A549 (cell line): ENCODE data around the gene ZNF24. TPM values are rescaled to one million over a fixed set of nuclear protein-coding genes. Genes with fewer than 3 reads are reported as not detected.

Experiments
- ATAC-seq, 2 experiments: fragments of 200-7000 bp in 1 of 2; fragments of >200 bp in 1 of 2; cut with Nextera tagmentation in 1 of 2; cut with Tn5 transposase in 1 of 2; 3 replicates each; pipeline versions ENCODE4 v1.8.0 to v1.9.1; 2018 to 2020; ENCODE audit warnings: mild to moderate bottlenecking in 1 of 2, moderate library complexity in 1 of 2
- CTCF ChIA-PET: fragments of 300-600 bp; sonication (Branson Sonifier 250); formaldehyde crosslinking; extraction: SDS; loops from one replicate; lab custom pipeline; 2021; ENCODE audit warnings: antibody characterized with exemption, inconsistent platforms; lab: Yijun Ruan, JAX
- POLR2A ChIA-PET: fragments of 350-600 bp; formaldehyde crosslinking; extraction: SDS; loops from one replicate; lab custom pipeline; 2021; ENCODE audit warnings: antibody characterized with exemption, inconsistent platforms; lab: Yijun Ruan, JAX
- DNase-seq, 2 experiments: peaks; one replicate each; pipeline versions ENCODE4 v3.0.0 to v3.0.0-alpha.2; 2011 to 2016; ENCODE audit warnings: low read depth in 1 of 2, low spot score in 1 of 2
- FAIRE-seq: peaks from 2 replicates; lab custom pipeline; 2011; peaks lifted over from hg19 to GRCh38; lab: Jason Lieb, UNC
- H3K27ac ChIP-seq, 2 experiments: fragments of >200 bp; sonication (Bioruptor Twin); formaldehyde crosslinking; 3 replicates each; pipeline ENCODE4 v1.5.1; 2016 to 2017
- H3K4me1 ChIP-seq: fragments of >200 bp; sonication (Bioruptor Twin); formaldehyde crosslinking; 3 replicates; pipeline ENCODE4 v1.6.1; 2016
- H3K4me2 ChIP-seq: fragments of >200 bp; sonication (Bioruptor Twin); formaldehyde crosslinking; 3 replicates; pipeline ENCODE4 v1.6.1; 2016
- H3K4me3 ChIP-seq: fragments of >200 bp; sonication (Bioruptor Twin); formaldehyde crosslinking; 3 replicates; pipeline ENCODE4 v1.5.1; 2016
- H3K9me3 ChIP-seq: fragments of >200 bp; sonication (Bioruptor Twin); formaldehyde crosslinking; 3 replicates; pipeline ENCODE4 v1.6.1; 2016
- ATOH8 ChIP-seq: fragments of 250-450 bp; sonication (Bioruptor Pico); IDR thresholded peaks from 2 replicates; pipeline ENCODE4 v1.5.0; 2020; ENCODE audit warnings: low read depth, mild to moderate bottlenecking, moderate library complexity
- CBX2 ChIP-seq: fragments of 200-600 bp; sonication (generic); IDR thresholded peaks from 2 replicates; pipeline ENCODE4 v1.6.1; 2016; ENCODE audit warnings: low read depth, mild to moderate bottlenecking, borderline replicate concordance
- CEBPB ChIP-seq, 2 experiments: fragments of >200 bp in 1 of 2; sonication (Bioruptor Twin) in 1 of 2; formaldehyde crosslinking in 1 of 2; IDR thresholded peaks; 2 replicates each; pipeline ENCODE4 v1.6.1; 2012 to 2016
- CHD2 ChIP-seq: fragments of 150-350 bp; IDR thresholded peaks from 2 replicates; pipeline ENCODE4 v1.6.1; 2014; ENCODE audit warnings: low read length; ENCODE audit not compliant: partially characterized antibody
- EHMT2 ChIP-seq: fragments of 200-600 bp; sonication (generic); IDR thresholded peaks from 2 replicates; pipeline ENCODE4 v1.6.1; 2016; ENCODE audit warnings: antibody characterized with exemption, low read depth, mild to moderate bottlenecking, moderate library complexity
- EP300 ChIP-seq, 2 experiments: fragments of >200 bp; sonication (Bioruptor Twin); formaldehyde crosslinking; IDR thresholded peaks; 2 replicates in 1 of 2; 3 replicates in 1 of 2; pipeline ENCODE4 v1.6.1; 2016 to 2017
- ESRRA ChIP-seq: fragments of 150-350 bp; IDR thresholded peaks from 2 replicates; pipeline ENCODE4 v1.6.1; 2014; ENCODE audit warnings: mild to moderate bottlenecking, low read length, borderline replicate concordance
- FOSL2 ChIP-seq, 2 experiments: fragments of 450-650 bp in 1 of 2; fragments of >200 bp in 1 of 2; sonication (Bioruptor Twin) in 1 of 2; formaldehyde crosslinking; IDR thresholded peaks; 2 replicates each; pipeline versions ENCODE4 v1.5.0 to v1.6.1; 2016 to 2020; ENCODE audit warnings: mild to moderate bottlenecking in 1 of 2, moderate library complexity in 1 of 2
- GATA3 ChIP-seq: IDR thresholded peaks from 2 replicates; pipeline ENCODE4 v1.6.1; 2012; ENCODE audit warnings: borderline replicate concordance
- HOXB13 ChIP-seq: fragments of 250-450 bp; sonication (Bioruptor Pico); IDR thresholded peaks from 2 replicates; pipeline ENCODE4 v1.5.0; 2020; ENCODE audit warnings: low read depth, mild to moderate bottlenecking, moderate library complexity
- JUN ChIP-seq, 2 experiments: fragments of >200 bp; sonication (Bioruptor Twin); formaldehyde crosslinking; IDR thresholded peaks; 2 replicates in 1 of 2; 3 replicates in 1 of 2; pipeline ENCODE4 v1.6.1; 2016 to 2017
- KDM5A ChIP-seq: fragments of 200-600 bp; sonication (generic); IDR thresholded peaks from 2 replicates; pipeline ENCODE4 v1.6.1; 2016; ENCODE audit warnings: antibody characterized with exemption, mild to moderate bottlenecking
- NFE2L2 ChIP-seq: fragments of 150-350 bp; conservative IDR thresholded peaks from 2 replicates; pipeline ENCODE4 v1.6.1; 2014; ENCODE audit warnings: low read length
- NR3C1 ChIP-seq: fragments of >200 bp; sonication (Bioruptor Twin); formaldehyde crosslinking; IDR thresholded peaks from 3 replicates; pipeline ENCODE4 v1.6.1; 2017
- POLR2A ChIP-seq: IDR thresholded peaks from 2 replicates; pipeline ENCODE4 v1.6.1; 2012; ENCODE audit warnings: mild to moderate bottlenecking, low read length
- RFX5 ChIP-seq: fragments of 450-650 bp; IDR thresholded peaks from 2 replicates; pipeline ENCODE4 v1.7.1; 2014; ENCODE audit warnings: antibody characterized with exemption, mild to moderate bottlenecking, moderate library complexity
- TFCP2L1 ChIP-seq: fragments of 250-450 bp; sonication (Bioruptor Pico); IDR thresholded peaks from 2 replicates; pipeline ENCODE4 v1.5.0; 2021; ENCODE audit warnings: mild to moderate bottlenecking
- TP53 ChIP-seq: fragments of 250-450 bp; sonication (Bioruptor Pico); IDR thresholded peaks from 2 replicates; pipeline ENCODE4 v1.5.0; 2021; ENCODE audit warnings: mild to moderate bottlenecking, moderate library complexity
- ZNF302 ChIP-seq: fragments of 250-450 bp; sonication (Bioruptor Pico); IDR thresholded peaks from 2 replicates; pipeline ENCODE4 v1.9.0; 2021; ENCODE audit warnings: inconsistent platforms, mild to moderate bottlenecking, moderate library complexity
- ZSCAN20 ChIP-seq: fragments of 250-450 bp; sonication (Bioruptor Pico); IDR thresholded peaks from 2 replicates; pipeline ENCODE4 v1.8.0; 2022; ENCODE audit warnings: mild to moderate bottlenecking, moderate library complexity
- WGBS: methylation state at CpG from one replicate; pipeline ENCODE4 v1.1.6; 2017; ENCODE audit errors: missing lambda C conversion rate; 5-methylcytosine and 5-hydroxymethylcytosine counted together
- polyA plus RNA-seq, 4 experiments: library from polyadenylated mRNA; depleted of rRNA in 3 of 4; stranded (reverse); fragments of >200 nt; fragmentation: RNase III in 1 of 4; extraction: RNeasy Plus Mini Kit Qiagen cat#74134 plus additional on column Dnase treatment in 1 of 4; gene quantifications; 2 replicates in 3 of 4; 3 replicates in 1 of 4; pipeline ENCODE4 v1.2.3, GENCODE V29; 2011 to 2017
- TF ChIP-seq, protein P1 (sequence below): fragments of >200 bp; sonication (Bioruptor Twin); formaldehyde crosslinking; IDR thresholded peaks from 2 replicates; pipeline ENCODE4 v1.6.1; 2016
- TF ChIP-seq, protein P2 (sequence below): fragments of 250-450 bp; sonication (Bioruptor Pico); IDR thresholded peaks from 2 replicates; pipeline ENCODE4 v1.5.0; 2021; ENCODE audit warnings: mild to moderate bottlenecking, moderate library complexity, borderline replicate concordance

ZNF24 gene
- polyA plus RNA-seq, 2 of the 4 experiments (the other 2 are of a cell fraction), result 15.1 to 28.4 TPM

GRCh38 chr18:35311496-35311895 is 32.7 kb downstream of the ZNF24 start (continued):
- TF ChIP-seq ZNF302 (no peak), CEBPB (IDR thresholded peaks at IDR 0.05) (no peak), POLR2A (no peak), NR3C1 (no peak)
- TF ChIP-seq, protein P1, sequence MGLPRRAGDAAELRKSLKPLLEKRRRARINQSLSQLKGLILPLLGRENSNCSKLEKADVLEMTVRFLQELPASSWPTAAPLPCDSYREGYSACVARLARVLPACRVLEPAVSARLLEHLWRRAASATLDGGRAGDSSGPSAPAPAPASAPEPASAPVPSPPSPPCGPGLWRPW, result no peak

- CTCF ChIA-PET, result no interaction called here
- no peak for FAIRE-seq
These were observed 37.5 kb downstream of the ZNF24 start for GRCh38 chr18:35306588-35307250.

GRCh38 chr18:35303610-35304009 is 40.6 kb downstream of the ZNF24 start:
- Histone ChIP-seq H3K4me3 (no peak overlapping the region), H3K4me2 (no peak overlapping the region), H3K27ac (no peak overlapping the region), H3K4me1 (no peaks in the 10 kb centered on the region), H3K9me3 (peaks cover 89% of the 10 kb centered on the region)
- TF ChIP-seq ESRRA (no peak), JUN (IDR thresholded peaks at IDR 0.05) (no peak), CBX2 (no peak), FOSL2 (IDR thresholded peaks at IDR 0.05) (no peak), FOSL2 (CRISPR knock-in tag; IDR thresholded peaks at IDR 0.05) (no peak), CHD2 (no peak), ZNF302 (no peak), TFCP2L1 (CRISPR knock-in tag) (no peak), HOXB13 (CRISPR knock-in tag) (no peak), EHMT2 (no peak), KDM5A (no peak), ZSCAN20 (CRISPR knock-in tag) (no peak), ATOH8 (no peak)
- ATAC-seq (no peak), FAIRE-seq (no peak), DNase-seq (no peak)
- POLR2A ChIA-PET, result no interaction called here
- 94% methylated on average over 4 of the region's 4 CpGs for whole genome bisulfite sequencing
- CTCF ChIA-PET, result no interaction called here

More at GRCh38 chr18:35306588-35307250, 37.5 kb downstream of the ZNF24 start:
- WGBS, result 75% methylated on average over 5 of the region's 5 CpGs
- POLR2A ChIA-PET, result no interaction called here
- Histone ChIP-seq H3K4me1 (no peaks in the 10 kb centered on the region), H3K4me2 (no peak overlapping the region), H3K27ac (no peak overlapping the region), H3K9me3 (peaks cover 93% of the 10 kb centered on the region), H3K4me3 (no peak overlapping the region)
- DNase-seq (no peak), ATAC-seq (no peak)
- TF ChIP-seq RFX5, result no peak
- no peak for TF ChIP-seq POLR2A
- TF ChIP-seq KDM5A, result no peak
- TF ChIP-seq CEBPB (IDR thresholded peaks at IDR 0.05), result no peak
- TF ChIP-seq CBX2, result no peak
- TF ChIP-seq NFE2L2, result no peak
- no peak for TF ChIP-seq CHD2
- TF ChIP-seq HOXB13 (CRISPR knock-in tag), result no peak
- no peak for TF ChIP-seq GATA3
- TF ChIP-seq, protein P2, sequence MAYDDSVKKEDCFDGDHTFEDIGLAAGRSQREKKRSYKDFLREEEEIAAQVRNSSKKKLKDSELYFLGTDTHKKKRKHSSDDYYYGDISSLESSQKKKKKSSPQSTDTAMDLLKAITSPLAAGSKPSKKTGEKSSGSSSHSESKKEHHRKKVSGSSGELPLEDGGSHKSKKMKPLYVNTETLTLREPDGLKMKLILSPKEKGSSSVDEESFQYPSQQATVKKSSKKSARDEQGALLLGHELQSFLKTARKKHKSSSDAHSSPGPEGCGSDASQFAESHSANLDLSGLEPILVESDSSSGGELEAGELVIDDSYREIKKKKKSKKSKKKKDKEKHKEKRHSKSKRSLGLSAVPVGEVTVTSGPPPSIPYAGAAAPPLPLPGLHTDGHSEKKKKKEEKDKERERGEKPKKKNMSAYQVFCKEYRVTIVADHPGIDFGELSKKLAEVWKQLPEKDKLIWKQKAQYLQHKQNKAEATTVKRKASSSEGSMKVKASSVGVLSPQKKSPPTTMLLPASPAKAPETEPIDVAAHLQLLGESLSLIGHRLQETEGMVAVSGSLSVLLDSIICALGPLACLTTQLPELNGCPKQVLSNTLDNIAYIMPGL (CRISPR knock-in tag), result no peak
- TF ChIP-seq TP53 (CRISPR knock-in tag), result no peak
- TF ChIP-seq ESRRA, result no peak
- TF ChIP-seq EP300 (IDR thresholded peaks at IDR 0.05), result no peak
